ENCODE measurements around the gene SLC39A11. TPM values are rescaled to one million over a fixed set of nuclear protein-coding genes. Genes with fewer than 3 reads are reported as not detected.

SLC39A11 gene
- total and polyA plus RNA-seq, 8 donors, result 5.2 to 62.0 (median 12.9) TPM

GRCh38 chr17:73030995-73031394 lies 61.5 kb downstream of the SLC39A11 start:
- H3K9me3 ChIP-seq, result no peaks in the 10 kb centered on the region
- no peak overlapping the region for H3K4me3 ChIP-seq
- H3K4me1 ChIP-seq, result peaks cover 0 to 20% (median 12%) of the 10 kb centered on the region in 4 donors
- no peaks in the 10 kb centered on the region for H3K27me3 ChIP-seq
- 77 to 95% (median 89%) methylated on average over 4 of the region's 4 CpGs for WGBS, 5 donors
- TF ChIP-seq POLR2A (IDR thresholded peaks at IDR 0.05) (no peak), POLR2AphosphoS5 (IDR thresholded peaks at IDR 0.05) (no peak), EP300 (IDR thresholded peaks at IDR 0.05) (no peak), CTCF (IDR thresholded peaks at IDR 0.05) (no peak)
- peak in 1 of 2 donors; percentile 23 for DNase-seq
- H3K27ac ChIP-seq, result peak overlapping the region in 1 of 5 donors; percentile 10
- peaks cover 0 to 20% (median 15%) of the 10 kb centered on the region in 4 donors for H3K36me3 ChIP-seq
- intact Hi-C loops (cut with DNase I; ENCODE audit: low total_unique reads), result no loop called here

- TF ChIP-seq CTCF (IDR thresholded peaks at IDR 0.05) (no peak), POLR2A (IDR thresholded peaks at IDR 0.05) (no peak), EP300 (IDR thresholded peaks at IDR 0.05) (no peak), POLR2AphosphoS5 (IDR thresholded peaks at IDR 0.05) (no peak)
- intact Hi-C loops (cut with DNase I; ENCODE audit: low total_unique reads), result no loop called here
- peaks cover 0 to 20% (median 15%) of the 10 kb centered on the region in 4 donors for H3K36me3 ChIP-seq
- H3K9me3 ChIP-seq, result no peaks in the 10 kb centered on the region
- WGBS, 5 donors, result 54 to 61% (median 60%) methylated on average over 8 of the region's 8 CpGs
- no peaks in the 10 kb centered on the region for H3K27me3 ChIP-seq
- no peak overlapping the region for H3K4me3 ChIP-seq
- H3K27ac ChIP-seq, result no peak overlapping the region
- peak; percentile 27 to 31 for DNase-seq
- peaks cover 0 to 20% (median 12%) of the 10 kb centered on the region in 4 donors for H3K4me1 ChIP-seq
These were observed 62.0 kb downstream of the SLC39A11 start for GRCh38 chr17:73030501-73030921.

- Histone ChIP-seq H3K27me3 (no peaks in the 10 kb centered on the region), H3K27ac (no peak overlapping the region), H3K36me3 (peaks cover 0 to 20% (median 15%) of the 10 kb centered on the region in 4 donors), H3K4me3 (no peak overlapping the region), H3K4me1 (peaks cover 0 to 20% (median 12%) of the 10 kb centered on the region in 4 donors), H3K9me3 (no peaks in the 10 kb centered on the region)
- no peak for DNase-seq
- TF ChIP-seq POLR2A (IDR thresholded peaks at IDR 0.05) (no peak), CTCF (IDR thresholded peaks at IDR 0.05) (no peak), EP300 (IDR thresholded peaks at IDR 0.05) (no peak), POLR2AphosphoS5 (IDR thresholded peaks at IDR 0.05) (no peak)
- intact Hi-C loops (cut with DNase I; ENCODE audit: low total_unique reads), result no loop called here
- WGBS, 5 donors, result 74 to 86% (median 83%) methylated on average over 5 to 8 of the region's 8 CpGs
These were observed 62.5 kb downstream of the SLC39A11 start for GRCh38 chr17:73029991-73030390.

GRCh38 chr17:73029021-73029420 lies 63.5 kb downstream of the SLC39A11 start:
- DNase-seq, result no peak
- intact Hi-C loops (cut with DNase I; ENCODE audit: low total_unique reads), result no loop called here
- Histone ChIP-seq H3K36me3 (peaks cover 0 to 21% (median 15%) of the 10 kb centered on the region in 4 donors), H3K4me3 (no peak overlapping the region), H3K9me3 (peaks cover 0 to under 1% (median under 1%) of the 10 kb centered on the region in 4 donors), H3K27ac (no peak overlapping the region), H3K4me1 (peaks cover 0 to 20% (median 12%) of the 10 kb centered on the region in 4 donors), H3K27me3 (no peaks in the 10 kb centered on the region)
- 77 to 98% (median 94%) methylated on average over 3 to 6 of the region's 6 CpGs for WGBS, 5 donors
- no peak for TF ChIP-seq CTCF (IDR thresholded peaks at IDR 0.05)
- no peak for TF ChIP-seq POLR2A (IDR thresholded peaks at IDR 0.05)
- TF ChIP-seq EP300 (IDR thresholded peaks at IDR 0.05), result no peak
- TF ChIP-seq POLR2AphosphoS5 (IDR thresholded peaks at IDR 0.05), result no peak
